ENCODE results near the gene BIK. TPM values are rescaled to one million over a fixed set of nuclear protein-coding genes. Genes with fewer than 3 reads are reported as not detected.
"Not testable (repeated sequence)": the region's sequence is repeated elsewhere in the genome, so short reads cannot be mapped to it uniquely, and the experiment has no call there.

The BIK gene
- total RNA-seq, 1 donor from 2014 or later, result 66.6 TPM

DNA sequence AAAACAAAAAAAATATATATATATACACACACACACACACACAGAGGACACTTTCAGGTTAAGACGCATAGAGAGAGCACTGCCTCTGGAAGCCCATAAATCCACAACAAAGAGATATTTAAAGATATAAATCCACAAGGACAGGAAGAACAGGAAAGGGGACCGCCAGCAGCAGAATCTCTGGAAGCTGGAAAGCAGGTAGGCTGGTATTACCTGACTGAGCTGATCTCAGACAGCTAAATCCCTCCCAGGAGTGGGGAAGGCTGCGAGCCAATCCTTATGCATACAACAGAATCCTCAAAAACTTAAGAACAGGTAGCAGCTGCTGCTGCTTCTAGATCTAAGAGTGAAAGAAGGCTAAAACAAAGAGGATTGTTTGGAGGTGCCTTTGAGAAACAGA is 34.4 kb downstream of the BIK start:
- H3K4me3 ChIP-seq (ENCODE audit: low read depth, low read length), result no peak overlapping the region
- FAIRE-seq, result no peak
- peaks cover 9% of the 10 kb centered on the region for H3K36me3 ChIP-seq (ENCODE audit: control insufficient read depth, insufficient read depth, low read length)
- H3K27me3 ChIP-seq (ENCODE audit: control insufficient read depth, insufficient read depth, low read length), result no peaks in the 10 kb centered on the region
- DNase-seq (ENCODE audit: low read depth), result no peak
- TF ChIP-seq CTCF (IDR thresholded peaks at IDR 0.05; ENCODE audit: insufficient read depth, low read length, severe bottlenecking), result no peak

GRCh38 chr22:43145371-43145770 is 34.8 kb downstream of the BIK start:
- H3K27me3 ChIP-seq (ENCODE audit: control insufficient read depth, insufficient read depth, low read length); DNase-seq (ENCODE audit: low read depth); H3K4me3 ChIP-seq (ENCODE audit: low read depth, low read length); H3K36me3 ChIP-seq (ENCODE audit: control insufficient read depth, insufficient read depth, low read length); FAIRE-seq: not testable (repeated sequence)

DNA sequence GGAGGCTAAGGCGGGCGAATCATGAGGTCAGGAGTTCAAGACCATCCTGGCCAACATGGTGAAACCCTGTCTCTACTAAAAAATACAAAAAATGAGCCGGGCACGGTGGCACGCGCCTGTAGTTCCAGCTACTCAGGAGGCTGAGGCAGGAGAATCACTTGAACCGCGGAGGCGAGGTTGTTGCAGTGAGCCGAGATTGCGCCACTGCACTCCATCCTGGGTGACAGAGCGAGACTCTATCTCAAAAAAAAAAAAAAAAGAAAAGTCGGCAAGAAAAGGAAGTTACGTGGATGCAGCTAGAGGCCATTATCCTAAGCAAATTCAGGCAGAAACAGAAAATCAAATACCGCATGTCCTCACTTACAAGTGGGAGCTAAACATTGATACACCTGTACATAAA is 35.8 kb downstream of the BIK start:
- H3K36me3 ChIP-seq (ENCODE audit: control insufficient read depth, insufficient read depth, low read length); FAIRE-seq; H3K27me3 ChIP-seq (ENCODE audit: control insufficient read depth, insufficient read depth, low read length): not testable (repeated sequence)

DNA sequence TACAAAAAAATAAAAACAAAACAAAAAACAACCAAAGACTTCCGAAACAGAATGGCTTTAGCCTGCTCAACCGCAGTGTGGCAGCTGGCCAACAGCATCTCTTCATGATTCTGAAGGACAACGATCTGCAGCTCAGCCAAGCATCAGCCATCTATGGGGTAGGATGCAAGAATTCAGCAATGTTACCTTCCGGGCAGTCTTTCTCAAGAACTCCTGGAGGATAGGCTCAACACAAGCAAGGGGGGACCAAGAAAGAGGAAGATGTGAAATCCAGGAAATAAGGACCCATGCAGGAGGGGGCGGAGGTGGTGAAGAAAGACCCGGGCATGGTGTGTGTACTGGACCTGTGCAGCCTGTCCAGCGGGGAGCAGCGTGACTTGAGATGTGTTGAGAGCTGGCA is 37.3 kb downstream of the BIK start:
- FAIRE-seq (no peak), DNase-seq (ENCODE audit: low read depth) (no peak)
- Histone ChIP-seq H3K4me3 (ENCODE audit: low read depth, low read length) (no peak overlapping the region), H3K27me3 (ENCODE audit: control insufficient read depth, insufficient read depth, low read length) (no peaks in the 10 kb centered on the region), H3K36me3 (ENCODE audit: control insufficient read depth, insufficient read depth, low read length) (no peaks in the 10 kb centered on the region)
- no peak for TF ChIP-seq CTCF (IDR thresholded peaks at IDR 0.05; ENCODE audit: insufficient read depth, low read length, severe bottlenecking)

More for the DNA sequence above, 35.8 kb downstream of the BIK start:
- not testable (repeated sequence) for H3K4me3 ChIP-seq (ENCODE audit: low read depth, low read length); DNase-seq (ENCODE audit: low read depth)

DNA sequence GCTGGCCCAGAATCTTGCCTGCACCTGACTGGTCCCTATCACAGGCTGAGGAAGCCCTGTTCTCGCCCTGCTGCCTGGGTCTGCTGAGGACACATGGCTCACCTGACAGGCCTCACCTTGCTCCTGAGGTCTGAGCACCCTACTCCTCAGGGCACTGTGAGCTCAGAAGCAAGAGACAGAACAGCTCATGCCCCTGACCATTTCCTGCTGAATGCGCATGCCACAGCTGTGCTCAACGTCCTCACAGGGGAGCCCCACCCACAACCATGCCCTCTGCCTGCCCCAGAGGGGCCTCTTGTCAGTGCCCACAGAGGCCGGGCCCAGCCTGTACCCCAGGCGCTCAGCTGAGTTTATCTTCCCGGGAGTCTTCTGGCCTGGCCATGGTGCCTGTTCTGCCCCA is 38.0 kb downstream of the BIK start:
- DNase-seq (ENCODE audit: low read depth) (peak; percentile 52), FAIRE-seq (no peak)
- Histone ChIP-seq H3K36me3 (ENCODE audit: control insufficient read depth, insufficient read depth, low read length) (no peaks in the 10 kb centered on the region), H3K27me3 (ENCODE audit: control insufficient read depth, insufficient read depth, low read length) (no peaks in the 10 kb centered on the region), H3K4me3 (ENCODE audit: low read depth, low read length) (no peak overlapping the region)
- TF ChIP-seq CTCF (IDR thresholded peaks at IDR 0.05; ENCODE audit: insufficient read depth, low read length, severe bottlenecking), result no peak

- no peak for DNase-seq (ENCODE audit: low read depth)
- no peaks in the 10 kb centered on the region for H3K27me3 ChIP-seq (ENCODE audit: control insufficient read depth, insufficient read depth, low read length)
- peak overlapping the region; percentile 91 for H3K4me3 ChIP-seq (ENCODE audit: low read depth, low read length)
- TF ChIP-seq CTCF (IDR thresholded peaks at IDR 0.05; ENCODE audit: insufficient read depth, low read length, severe bottlenecking), result no peak
- FAIRE-seq, result no peak
- peaks cover 11% of the 10 kb centered on the region for H3K36me3 ChIP-seq (ENCODE audit: control insufficient read depth, insufficient read depth, low read length)
Observed at GRCh38 chr22:43150731-43151206, 40.2 kb downstream of the BIK start.

- DNase-seq (ENCODE audit: low read depth), result no peak
- no peak for FAIRE-seq
- H3K27me3 ChIP-seq (ENCODE audit: control insufficient read depth, insufficient read depth, low read length), result no peaks in the 10 kb centered on the region
- peak within 1 kb of the TSS; percentile 91 for H3K4me3 ChIP-seq (ENCODE audit: low read depth, low read length)
- TF ChIP-seq CTCF (IDR thresholded peaks at IDR 0.05; ENCODE audit: insufficient read depth, low read length, severe bottlenecking), result no peak
- H3K36me3 ChIP-seq (ENCODE audit: control insufficient read depth, insufficient read depth, low read length), result peaks cover 15% of the 10 kb centered on the region
Observed at GRCh38 chr22:43151251-43152002, 40.9 kb downstream of the BIK start, which contains the start of gene TSPO. TSPO (plus strand) TSS chr22:43151559; CDS start chr22:43159239, 7,680 bp downstream.
